ENCODE data around the gene TTC23.
"Not testable (repeated sequence)": the region's sequence is repeated elsewhere in the genome, so short reads cannot be mapped to it uniquely, and the experiment has no call there.

The TTC23 gene

DNA sequence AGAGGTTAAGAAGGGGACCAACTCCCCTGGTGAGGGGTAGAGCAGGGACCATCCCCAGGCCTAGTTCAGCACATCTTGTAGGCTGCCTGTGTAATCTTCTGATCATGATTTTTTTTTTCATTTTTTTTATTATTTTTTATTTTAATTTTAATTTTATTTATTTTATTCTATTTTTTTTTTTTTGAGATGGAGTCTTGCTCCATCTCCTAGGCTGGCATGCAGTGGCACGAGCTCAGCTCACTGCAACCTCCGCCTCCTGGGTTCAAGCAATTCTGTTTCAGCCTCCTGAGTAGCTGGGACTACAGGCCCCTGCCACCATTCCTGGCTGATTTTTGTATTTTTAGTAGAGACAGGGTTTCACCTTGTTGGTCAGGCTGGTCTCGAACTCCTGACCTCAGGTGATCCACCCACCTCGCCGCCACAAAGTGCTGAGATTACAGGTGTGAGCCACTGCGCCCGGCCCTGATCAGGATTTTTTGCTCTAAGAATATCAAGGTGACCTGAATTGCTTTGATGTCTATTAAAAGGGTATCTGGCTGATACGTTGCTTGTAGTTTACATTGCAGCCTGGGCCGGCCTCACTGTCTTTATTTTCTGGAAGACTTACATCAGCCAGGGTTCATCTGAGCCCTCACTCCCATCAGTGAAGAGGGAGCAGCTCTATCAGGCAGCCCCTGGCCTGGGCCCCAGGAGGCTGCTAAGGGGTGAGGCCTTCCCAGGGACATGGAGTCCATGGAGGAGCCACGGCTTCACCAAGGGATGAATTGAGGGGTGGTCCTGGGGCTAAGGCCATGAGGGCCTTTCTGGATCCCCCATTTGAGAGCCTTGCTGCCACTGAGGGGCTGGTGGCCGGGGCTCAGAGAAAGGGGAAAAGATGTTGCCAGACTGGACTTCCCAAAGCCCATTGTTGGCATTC, 133.8 kb downstream of the TTC23 start:
- H3K27ac ChIP-seq (ENCODE audit: low read length): no peak overlapping the region
- H3K9me3 ChIP-seq (replicated peaks; ENCODE audit: insufficient read depth, low read length): no peaks in the 10 kb centered on the region
- no peak for TF ChIP-seq EZH2phosphoT487 (IDR thresholded peaks at IDR 0.05; ENCODE audit: low read length)
- TF ChIP-seq EZH2 (optimal IDR thresholded peaks at IDR 0.05; ENCODE audit: low read depth, low read length): no peak
- TF ChIP-seq, protein P1, sequence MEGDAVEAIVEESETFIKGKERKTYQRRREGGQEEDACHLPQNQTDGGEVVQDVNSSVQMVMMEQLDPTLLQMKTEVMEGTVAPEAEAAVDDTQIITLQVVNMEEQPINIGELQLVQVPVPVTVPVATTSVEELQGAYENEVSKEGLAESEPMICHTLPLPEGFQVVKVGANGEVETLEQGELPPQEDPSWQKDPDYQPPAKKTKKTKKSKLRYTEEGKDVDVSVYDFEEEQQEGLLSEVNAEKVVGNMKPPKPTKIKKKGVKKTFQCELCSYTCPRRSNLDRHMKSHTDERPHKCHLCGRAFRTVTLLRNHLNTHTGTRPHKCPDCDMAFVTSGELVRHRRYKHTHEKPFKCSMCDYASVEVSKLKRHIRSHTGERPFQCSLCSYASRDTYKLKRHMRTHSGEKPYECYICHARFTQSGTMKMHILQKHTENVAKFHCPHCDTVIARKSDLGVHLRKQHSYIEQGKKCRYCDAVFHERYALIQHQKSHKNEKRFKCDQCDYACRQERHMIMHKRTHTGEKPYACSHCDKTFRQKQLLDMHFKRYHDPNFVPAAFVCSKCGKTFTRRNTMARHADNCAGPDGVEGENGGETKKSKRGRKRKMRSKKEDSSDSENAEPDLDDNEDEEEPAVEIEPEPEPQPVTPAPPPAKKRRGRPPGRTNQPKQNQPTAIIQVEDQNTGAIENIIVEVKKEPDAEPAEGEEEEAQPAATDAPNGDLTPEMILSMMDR (IDR thresholded peaks at IDR 0.05; ENCODE audit: low read length): no peak
- no peaks in the 10 kb centered on the region for H3K9me2 ChIP-seq (replicated peaks; ENCODE audit: insufficient read depth, low read length)
- no peaks in the 10 kb centered on the region for H4K20me1 ChIP-seq (ENCODE audit: insufficient read depth, low read length)
- no peak for DNase-seq
- H3F3A ChIP-seq (ENCODE audit: insufficient read depth, low read length): no peaks in the 10 kb centered on the region
- H3K27me3 ChIP-seq (replicated peaks; ENCODE audit: insufficient read depth, low read length): no peaks in the 10 kb centered on the region
- no peak overlapping the region for H2AFZ ChIP-seq (ENCODE audit: low read length)
- no peak overlapping the region for H3K9ac ChIP-seq (ENCODE audit: low read length)
- H3K4me1 ChIP-seq (ENCODE audit: low read length): no peaks in the 10 kb centered on the region
- H3K79me2 ChIP-seq (ENCODE audit: low read length): no peaks in the 10 kb centered on the region
- H3K4me2 ChIP-seq (ENCODE audit: low read depth, low read length): no peak overlapping the region
- H3K4me3 ChIP-seq (ENCODE audit: low read length): no peak overlapping the region
- H3K36me3 ChIP-seq (replicated peaks; ENCODE audit: insufficient read depth, low read length): no peaks in the 10 kb centered on the region

DNA sequence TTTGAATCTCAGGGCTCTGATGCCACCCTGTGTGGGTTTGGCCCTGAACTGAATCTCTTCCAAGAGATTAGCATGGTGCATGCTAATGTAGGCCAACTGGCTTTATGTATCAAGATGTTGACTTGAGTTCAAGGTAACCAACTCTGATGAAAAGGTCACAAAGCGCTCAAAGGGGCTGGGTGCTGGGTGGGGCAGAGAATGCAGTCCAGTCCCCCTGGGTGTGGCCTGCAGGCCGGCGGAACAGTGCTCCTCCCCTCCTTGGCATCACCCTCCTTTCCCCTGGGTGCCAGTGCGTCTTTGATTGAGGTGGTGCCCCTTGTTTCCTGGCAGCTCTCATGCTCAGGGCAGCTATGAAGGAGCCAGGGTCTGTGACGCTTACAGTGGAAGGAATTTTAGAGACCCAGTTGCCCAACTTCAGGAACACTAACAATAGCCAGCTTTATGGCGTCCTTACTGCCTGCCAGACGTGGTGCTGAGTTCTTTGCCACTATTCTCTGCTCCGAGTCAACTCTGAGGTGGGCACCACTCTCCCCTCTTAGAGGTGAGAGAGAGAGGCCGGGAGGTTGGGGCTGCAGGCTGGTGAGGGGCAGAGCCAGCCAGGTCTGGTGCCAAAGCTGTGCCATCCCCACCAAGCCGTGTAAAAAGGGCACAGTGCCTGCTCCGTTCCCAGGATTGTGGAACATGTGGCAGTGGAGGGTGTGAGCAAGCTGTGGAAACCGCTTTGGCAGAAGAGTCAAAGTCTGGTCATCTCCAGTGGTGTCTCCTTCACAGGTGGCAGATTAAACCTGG, 134.7 kb downstream of the TTC23 start:
- DNase-seq: no peak
- H3K9me3 ChIP-seq (replicated peaks; ENCODE audit: insufficient read depth, low read length): no peaks in the 10 kb centered on the region
- H3K9ac ChIP-seq (ENCODE audit: low read length): no peak overlapping the region
- no peaks in the 10 kb centered on the region for H3F3A ChIP-seq (ENCODE audit: insufficient read depth, low read length)
- no peak overlapping the region for H2AFZ ChIP-seq (ENCODE audit: low read length)
- no peaks in the 10 kb centered on the region for H3K79me2 ChIP-seq (ENCODE audit: low read length)
- H3K27ac ChIP-seq (ENCODE audit: low read length): no peak overlapping the region
- no peaks in the 10 kb centered on the region for H3K27me3 ChIP-seq (replicated peaks; ENCODE audit: insufficient read depth, low read length)
- TF ChIP-seq, protein P1 (IDR thresholded peaks at IDR 0.05; ENCODE audit: low read length): no peak
- TF ChIP-seq EZH2phosphoT487 (IDR thresholded peaks at IDR 0.05; ENCODE audit: low read length) (no peak), EZH2 (optimal IDR thresholded peaks at IDR 0.05; ENCODE audit: low read depth, low read length) (no peak)
- H3K4me3 ChIP-seq (ENCODE audit: low read length): no peak overlapping the region
- no peaks in the 10 kb centered on the region for H3K36me3 ChIP-seq (replicated peaks; ENCODE audit: insufficient read depth, low read length)
- H3K4me2 ChIP-seq (ENCODE audit: low read depth, low read length): no peak overlapping the region
- H3K4me1 ChIP-seq (ENCODE audit: low read length): no peaks in the 10 kb centered on the region
- no peaks in the 10 kb centered on the region for H3K9me2 ChIP-seq (replicated peaks; ENCODE audit: insufficient read depth, low read length)
- H4K20me1 ChIP-seq (ENCODE audit: insufficient read depth, low read length): no peaks in the 10 kb centered on the region

DNA sequence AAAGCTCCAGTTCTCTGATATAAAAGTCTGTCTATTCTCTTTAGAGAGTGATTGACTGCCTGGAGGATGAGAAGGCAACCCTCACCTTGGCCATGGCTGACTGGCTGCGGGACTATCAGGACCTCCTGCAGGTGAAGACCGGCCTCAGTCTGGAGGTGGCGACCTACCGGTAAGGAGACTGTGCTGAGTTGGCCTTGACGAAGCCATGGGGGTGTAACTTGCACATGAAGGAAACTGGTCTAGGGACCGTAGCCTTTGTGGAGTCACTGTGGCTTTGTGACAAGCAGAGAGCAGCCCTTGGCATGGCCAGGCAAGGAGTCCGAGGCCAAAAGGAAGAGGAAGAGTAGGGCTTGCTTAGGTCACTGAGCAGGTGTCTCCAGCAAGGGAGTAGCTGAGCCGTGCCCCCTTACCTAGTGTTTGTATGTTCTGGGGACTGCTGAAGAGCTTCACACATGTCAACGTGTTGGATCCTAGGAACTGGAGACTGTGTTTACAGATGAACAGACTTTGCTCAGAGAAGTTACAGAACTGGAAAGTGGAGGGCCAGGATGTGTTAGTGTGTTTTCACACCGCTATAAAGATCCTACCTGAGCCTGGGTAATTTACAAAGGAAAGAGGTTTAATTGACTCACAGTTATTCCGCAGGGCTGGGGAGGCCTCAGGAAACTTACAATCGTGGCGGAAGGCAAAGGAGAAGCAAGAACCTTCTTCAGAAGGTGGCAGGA, 135.7 kb downstream of the TTC23 start:
- Histone ChIP-seq H3K9me2 (replicated peaks; ENCODE audit: insufficient read depth, low read length) (no peaks in the 10 kb centered on the region), H3F3A (ENCODE audit: insufficient read depth, low read length) (no peaks in the 10 kb centered on the region), H4K20me1 (ENCODE audit: insufficient read depth, low read length) (no peaks in the 10 kb centered on the region), H3K4me3 (ENCODE audit: low read length) (no peak overlapping the region), H3K4me1 (ENCODE audit: low read length) (no peaks in the 10 kb centered on the region), H3K79me2 (ENCODE audit: low read length) (no peaks in the 10 kb centered on the region), H3K9ac (ENCODE audit: low read length) (no peak overlapping the region), H3K36me3 (replicated peaks; ENCODE audit: insufficient read depth, low read length) (no peaks in the 10 kb centered on the region), H3K27me3 (replicated peaks; ENCODE audit: insufficient read depth, low read length) (no peaks in the 10 kb centered on the region), H3K4me2 (ENCODE audit: low read depth, low read length) (no peak overlapping the region), H3K27ac (ENCODE audit: low read length) (no peak overlapping the region), H3K9me3 (replicated peaks; ENCODE audit: insufficient read depth, low read length) (no peaks in the 10 kb centered on the region), H2AFZ (ENCODE audit: low read length) (no peak overlapping the region)
- no peak for DNase-seq
- no peak for TF ChIP-seq EZH2phosphoT487 (IDR thresholded peaks at IDR 0.05; ENCODE audit: low read length)
- TF ChIP-seq, protein P1 (IDR thresholded peaks at IDR 0.05; ENCODE audit: low read length): no peak
- TF ChIP-seq EZH2 (optimal IDR thresholded peaks at IDR 0.05; ENCODE audit: low read depth, low read length): no peak

DNA sequence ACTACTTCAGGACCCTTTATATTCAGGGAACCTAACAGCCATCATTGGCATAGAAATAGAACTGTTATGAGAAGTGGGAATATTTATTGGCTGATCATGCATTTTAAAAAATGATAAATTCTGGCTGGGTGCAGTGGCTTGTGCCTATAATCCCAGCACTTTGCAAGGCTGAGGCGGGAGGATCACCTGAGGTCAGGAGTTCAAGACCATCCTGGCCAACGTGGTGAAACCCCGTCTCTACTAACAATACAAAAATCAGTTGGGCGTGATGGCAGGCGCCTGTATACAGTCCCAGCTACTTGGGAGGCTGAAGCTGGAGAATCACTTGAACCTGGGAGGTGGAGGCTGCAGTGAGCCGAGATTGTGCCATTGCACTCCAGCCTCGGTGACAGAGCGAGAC, 137.7 kb downstream of the TTC23 start:
- not testable (repeated sequence) for H3K79me2 ChIP-seq (ENCODE audit: low read length); H2AFZ ChIP-seq (ENCODE audit: low read length); H4K20me1 ChIP-seq (ENCODE audit: insufficient read depth, low read length); H3K27ac ChIP-seq (ENCODE audit: low read length); H3K9ac ChIP-seq (ENCODE audit: low read length); H3F3A ChIP-seq (ENCODE audit: insufficient read depth, low read length); H3K36me3 ChIP-seq (replicated peaks; ENCODE audit: insufficient read depth, low read length); H3K4me1 ChIP-seq (ENCODE audit: low read length); DNase-seq; H3K4me3 ChIP-seq (ENCODE audit: low read length); H3K9me2 ChIP-seq (replicated peaks; ENCODE audit: insufficient read depth, low read length); H3K4me2 ChIP-seq (ENCODE audit: low read depth, low read length); H3K9me3 ChIP-seq (replicated peaks; ENCODE audit: insufficient read depth, low read length); H3K27me3 ChIP-seq (replicated peaks; ENCODE audit: insufficient read depth, low read length)

Measured in MM.1S (cell line).